OCI-LY3 (cell line): ENCODE results near the gene NR3C1.

ENCODE experiments used
- CTCF ChIP-seq: fragments of 200-600, 300-600 bp; sonication (generic); IDR thresholded peaks from 2 replicates; pipeline ENCODE4 v1.5.1; 2014; ENCODE audit warnings: antibody characterized with exemption, low read length, low read depth
- EZH2phosphoT487 ChIP-seq: fragments of 200-600 bp; shearing (Covaris generic); IDR thresholded peaks from 2 replicates; pipeline ENCODE4 v1.6.1; 2018; ENCODE audit warnings: antibody characterized with exemption, mixed run types, low read depth

- TF ChIP-seq CTCF (no peak), EZH2phosphoT487 (no peak)
These were observed 128.5 kb downstream of the NR3C1 start for GRCh38 chr5:143274952-143275351.
